Lower lobe of right lung (tissue), 2 donors: Measurements from ENCODE around the gene SENP1. TPM values are rescaled to one million over a fixed set of nuclear protein-coding genes. Genes with fewer than 3 reads are reported as not detected.

Source experiments
- ATAC-seq, 2 donors: fragments of 200-7000 bp; cut with Tn5 transposase; one replicate each; pipeline ENCODE4 v1.9.1; 2020 to 2022; ENCODE audit warnings: mild to moderate bottlenecking in 2 of 2, moderate library complexity in 2 of 2
- DNase-seq: peaks from one replicate; pipeline ENCODE4 v3.0.0-alpha.2; 2020
- H3K27ac ChIP-seq: fragments of 200-600 bp; one replicate; pipeline ENCODE4 v1.8.0; 2022
- H3K27me3 ChIP-seq: fragments of 200-600 bp; one replicate; pipeline ENCODE4 v1.8.0; 2022; ENCODE audit warnings: low read depth
- H3K36me3 ChIP-seq: fragments of 200-600 bp; one replicate; pipeline ENCODE4 v1.8.0; 2022; ENCODE audit warnings: mild to moderate bottlenecking
- H3K4me1 ChIP-seq: fragments of 200-600 bp; one replicate; pipeline ENCODE4 v1.8.0; 2022
- H3K4me3 ChIP-seq: fragments of 200-600 bp; one replicate; pipeline ENCODE4 v1.8.0; 2022; ENCODE audit warnings: mild to moderate bottlenecking
- H3K9me3 ChIP-seq: fragments of 200-600 bp; one replicate; pipeline ENCODE4 v1.8.0; 2022
- intact Hi-C: fragments of 100-400 bp; cut with DNase I; formaldehyde crosslinking; loops from one replicate; pipeline ENCODE4 v1.11.0; 2022
- total RNA-seq: library from RNA; stranded (reverse); fragmentation: NEBNext Ultra II Directional; extraction: Animal tissue kit (Norgen Biotek cat#: 25700); gene quantifications from one replicate; pipeline ENCODE4 v1.2.1, GENCODE V29; 2021
- TF ChIP-seq, protein P1 (sequence below): fragments of 200-600 bp; IDR thresholded peaks from one replicate; pipeline ENCODE4 v1.8.0; 2022; ENCODE audit warnings: antibody characterized with exemption, mild to moderate bottlenecking
- donor health status: DM: no; HTN: yes; CAD: no; lungs with severe emphysema.

Gene SENP1
- total RNA-seq, 1 donor from 2014 or later, result 17.2 TPM

DNA sequence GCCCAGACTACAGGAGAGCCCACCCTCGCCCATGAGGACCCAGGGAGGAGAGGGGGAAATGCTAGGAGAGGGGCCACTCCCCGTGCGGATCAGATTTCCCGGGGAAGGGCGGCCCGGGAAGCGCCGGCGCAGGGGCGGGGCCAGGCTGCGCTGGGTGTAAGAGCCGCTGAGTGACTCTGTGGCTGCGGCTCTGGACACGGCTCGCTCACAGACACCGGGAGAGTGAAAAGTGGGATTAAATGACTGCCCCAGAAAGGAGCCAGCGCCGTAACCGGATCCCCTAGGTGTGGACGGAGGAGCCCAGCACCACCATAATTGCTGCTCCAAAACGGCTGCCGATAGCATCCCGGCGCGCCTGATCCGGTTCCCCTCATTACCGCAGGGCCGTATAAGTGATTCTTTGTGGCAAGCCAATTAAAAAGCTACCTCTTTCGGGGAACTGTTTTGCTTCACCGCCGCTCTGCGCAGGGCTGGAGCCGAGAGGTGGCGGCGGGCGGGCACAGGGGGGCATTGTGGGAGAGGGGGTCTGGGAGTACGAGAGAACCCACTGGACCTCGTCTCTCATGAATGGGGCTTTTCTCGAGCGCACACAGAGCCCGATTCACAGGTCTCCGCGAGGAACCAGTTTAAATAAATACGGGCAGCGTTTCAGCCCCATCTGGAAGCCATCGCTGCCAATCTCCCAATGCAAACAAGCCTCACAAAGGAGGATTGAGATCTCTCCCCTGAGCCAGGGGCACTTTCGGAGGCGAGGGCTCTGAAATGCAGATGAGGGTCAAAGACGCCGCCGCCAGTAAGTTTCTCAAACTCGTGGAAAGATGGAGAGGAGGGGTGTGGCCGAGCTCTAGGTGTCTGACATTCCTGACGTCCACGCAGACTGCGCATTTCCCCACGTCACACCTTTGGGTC lies 104.1 kb downstream of the SENP1 start:
- H3K27ac ChIP-seq, result no peak overlapping the region
- ATAC-seq, result peak; percentile 78 to 87
- TF ChIP-seq, protein P1, sequence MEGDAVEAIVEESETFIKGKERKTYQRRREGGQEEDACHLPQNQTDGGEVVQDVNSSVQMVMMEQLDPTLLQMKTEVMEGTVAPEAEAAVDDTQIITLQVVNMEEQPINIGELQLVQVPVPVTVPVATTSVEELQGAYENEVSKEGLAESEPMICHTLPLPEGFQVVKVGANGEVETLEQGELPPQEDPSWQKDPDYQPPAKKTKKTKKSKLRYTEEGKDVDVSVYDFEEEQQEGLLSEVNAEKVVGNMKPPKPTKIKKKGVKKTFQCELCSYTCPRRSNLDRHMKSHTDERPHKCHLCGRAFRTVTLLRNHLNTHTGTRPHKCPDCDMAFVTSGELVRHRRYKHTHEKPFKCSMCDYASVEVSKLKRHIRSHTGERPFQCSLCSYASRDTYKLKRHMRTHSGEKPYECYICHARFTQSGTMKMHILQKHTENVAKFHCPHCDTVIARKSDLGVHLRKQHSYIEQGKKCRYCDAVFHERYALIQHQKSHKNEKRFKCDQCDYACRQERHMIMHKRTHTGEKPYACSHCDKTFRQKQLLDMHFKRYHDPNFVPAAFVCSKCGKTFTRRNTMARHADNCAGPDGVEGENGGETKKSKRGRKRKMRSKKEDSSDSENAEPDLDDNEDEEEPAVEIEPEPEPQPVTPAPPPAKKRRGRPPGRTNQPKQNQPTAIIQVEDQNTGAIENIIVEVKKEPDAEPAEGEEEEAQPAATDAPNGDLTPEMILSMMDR, result no peak
- DNase-seq, result no peak
- peaks cover 42% of the 10 kb centered on the region for H3K4me1 ChIP-seq
- peaks cover 85% of the 10 kb centered on the region for H3K27me3 ChIP-seq
- H3K9me3 ChIP-seq, result no peaks in the 10 kb centered on the region
- intact Hi-C loops, result no loop called here
- no peaks in the 10 kb centered on the region for H3K36me3 ChIP-seq
- peak overlapping the region; percentile 55 for H3K4me3 ChIP-seq

DNA sequence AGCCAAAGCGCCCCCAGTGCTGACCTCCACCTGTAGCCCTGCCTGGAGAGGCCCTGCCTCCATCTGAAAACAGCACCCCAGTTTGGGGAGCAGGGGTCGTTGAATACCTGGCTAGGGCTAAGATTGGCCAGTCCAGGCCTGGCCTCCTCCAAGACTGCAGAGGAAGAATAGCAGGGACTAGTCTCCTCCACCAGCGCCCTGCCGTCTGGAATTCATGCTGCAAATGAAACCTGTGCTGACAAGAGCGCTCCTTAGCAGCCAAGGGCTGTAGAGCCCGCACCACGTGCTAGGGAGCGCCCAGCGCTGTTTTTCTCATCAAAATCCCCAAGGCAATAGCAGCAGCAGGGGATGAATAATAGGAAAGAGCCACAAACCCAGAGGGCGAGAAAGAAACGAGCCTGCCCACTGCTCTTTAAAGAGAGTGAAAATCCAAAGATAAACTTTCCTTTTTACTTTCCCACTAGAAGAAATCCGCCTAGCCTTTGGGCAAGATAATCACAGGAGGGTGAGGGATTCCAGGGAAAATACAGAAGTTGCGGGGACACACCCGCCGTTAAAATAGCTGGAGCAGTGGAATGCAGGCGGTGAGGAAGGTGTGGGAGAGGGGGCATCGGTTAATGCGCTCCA lies 104.9 kb downstream of the SENP1 start:
- intact Hi-C loops, result no loop called here
- TF ChIP-seq, protein P1, result no peak
- no peaks in the 10 kb centered on the region for H3K36me3 ChIP-seq
- H3K4me1 ChIP-seq, result peaks cover 47% of the 10 kb centered on the region
- H3K27ac ChIP-seq, result no peak overlapping the region
- peaks cover 77% of the 10 kb centered on the region for H3K27me3 ChIP-seq
- H3K4me3 ChIP-seq, result peak overlapping the region; percentile 55
- DNase-seq (no peak), ATAC-seq (peak; percentile 72 to 74)
- H3K9me3 ChIP-seq, result no peaks in the 10 kb centered on the region

DNA sequence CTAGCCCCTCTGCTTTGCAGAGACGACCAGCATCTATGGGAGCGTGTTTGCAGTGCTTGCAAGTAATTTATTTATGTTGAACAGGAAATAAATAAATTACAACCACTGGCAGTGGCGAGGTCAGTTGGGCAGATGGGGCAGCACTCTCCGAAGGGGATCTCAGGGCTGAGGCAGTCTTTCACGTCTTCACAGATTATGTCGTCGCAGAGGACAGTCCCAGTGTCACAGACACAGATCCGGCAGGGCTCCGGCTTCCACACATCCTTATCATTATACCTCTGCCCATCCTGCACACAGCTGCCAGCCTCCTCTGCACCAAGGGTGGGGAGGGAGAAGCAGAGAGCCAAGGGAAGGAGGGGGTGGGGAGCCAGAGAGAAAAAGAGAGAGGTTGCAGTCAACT lies 106.1 kb downstream of the SENP1 start:
- Histone ChIP-seq H3K36me3 (no peaks in the 10 kb centered on the region), H3K27ac (no peak overlapping the region), H3K4me1 (peaks cover 47% of the 10 kb centered on the region), H3K4me3 (no peak overlapping the region), H3K27me3 (peaks cover 66% of the 10 kb centered on the region), H3K9me3 (no peaks in the 10 kb centered on the region)
- DNase-seq (no peak), ATAC-seq (no peak)
- TF ChIP-seq, protein P1, result no peak
- intact Hi-C loops, result no loop called here

DNA sequence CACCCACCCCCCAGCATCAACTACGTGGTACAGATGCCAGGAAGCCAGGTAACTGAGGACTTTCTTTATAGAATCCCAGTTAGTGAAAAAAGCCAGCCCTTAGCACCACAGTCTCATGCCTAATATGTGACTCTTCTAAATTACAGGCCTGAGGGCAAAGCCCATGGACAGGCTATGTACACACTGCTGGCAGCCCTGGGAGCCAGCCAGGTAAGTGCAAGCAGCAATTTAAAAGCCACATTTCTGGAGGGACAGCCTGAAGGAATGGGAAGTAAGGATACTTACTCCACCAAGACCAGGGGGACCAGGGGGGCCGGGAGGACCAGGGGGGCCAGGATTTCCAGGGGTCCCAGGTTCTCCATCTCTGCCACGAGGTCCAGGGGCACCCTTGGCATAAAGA lies 108.6 kb downstream of the SENP1 start:
- Histone ChIP-seq H3K27me3 (peaks cover 49% of the 10 kb centered on the region), H3K27ac (no peak overlapping the region), H3K36me3 (no peaks in the 10 kb centered on the region), H3K9me3 (no peaks in the 10 kb centered on the region), H3K4me3 (no peak overlapping the region), H3K4me1 (peaks cover 25% of the 10 kb centered on the region)
- intact Hi-C loops, result no loop called here
- DNase-seq, result no peak
- no peak for ATAC-seq
- TF ChIP-seq, protein P1, result no peak

DNA sequence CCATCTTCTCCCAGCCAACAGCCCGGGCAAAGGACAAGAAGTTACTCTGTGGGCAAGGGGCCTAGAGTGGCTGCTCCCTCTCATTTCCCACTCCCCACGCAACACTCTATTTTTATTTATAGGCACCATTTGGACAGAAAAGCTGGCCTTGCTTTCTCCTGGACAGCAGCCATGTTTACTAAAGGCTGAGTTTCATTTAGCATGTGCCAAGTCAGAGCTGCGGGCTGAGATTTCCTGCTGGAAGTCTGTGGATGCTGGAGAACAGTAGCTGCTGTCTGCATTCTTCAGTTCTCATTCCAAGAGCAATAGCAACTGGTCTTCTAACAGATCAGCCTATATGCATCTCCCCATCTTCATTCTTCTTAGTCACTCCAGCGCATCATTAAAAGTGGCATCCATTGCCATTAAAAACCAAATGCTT lies 109.9 kb downstream of the SENP1 start:
- intact Hi-C loops, result no loop called here
- Histone ChIP-seq H3K9me3 (no peaks in the 10 kb centered on the region), H3K4me1 (peaks cover 11% of the 10 kb centered on the region), H3K27me3 (peaks cover 38% of the 10 kb centered on the region), H3K36me3 (no peaks in the 10 kb centered on the region), H3K27ac (no peak overlapping the region), H3K4me3 (no peak overlapping the region)
- ATAC-seq (no peak), DNase-seq (no peak)
- TF ChIP-seq, protein P1, result no peak
